H9 (cell line): Measurements from ENCODE around the gene NUMA1. TPM values are rescaled to one million over a fixed set of nuclear protein-coding genes. Genes with fewer than 3 reads are reported as not detected.

ENCODE experiments used
- DNase-seq: peaks from one replicate; pipeline ENCODE4 v3.0.0-alpha.2; 2017
- H2AFZ ChIP-seq: one replicate; pipeline ENCODE4 v1.6.1; 2013; ENCODE audit warnings: mild to moderate bottlenecking, low read length, control low read depth, moderate library complexity
- H2AK5ac ChIP-seq: 2 replicates; pipeline ENCODE4 v1.6.1; 2013; ENCODE audit warnings: low read length, control low read depth, mixed read lengths; ENCODE audit not compliant: insufficient read length
- H2BK120ac ChIP-seq: one replicate; pipeline ENCODE4 v1.6.1; 2013; ENCODE audit warnings: low read depth, mild to moderate bottlenecking, low read length, control low read depth, inconsistent platforms; ENCODE audit not compliant: poor library complexity, severe bottlenecking
- H2BK12ac ChIP-seq: 2 replicates; pipeline ENCODE4 v1.6.1; 2013; ENCODE audit warnings: low read length, control low read depth, mixed read lengths, low read depth; ENCODE audit not compliant: insufficient read length
- H2BK15ac ChIP-seq: 2 replicates; pipeline ENCODE4 v1.6.1; 2013; ENCODE audit warnings: low read depth, low read length, control low read depth
- H2BK20ac ChIP-seq: one replicate; pipeline ENCODE4 v1.6.1; 2013; ENCODE audit warnings: low read depth, mild to moderate bottlenecking, low read length, control low read depth, inconsistent platforms; ENCODE audit not compliant: poor library complexity, severe bottlenecking
- H2BK5ac ChIP-seq: 2 replicates; pipeline ENCODE4 v1.6.1; 2013; ENCODE audit warnings: low read length, control low read depth, mixed read lengths; ENCODE audit not compliant: insufficient read length
- H3K14ac ChIP-seq: 2 replicates; pipeline ENCODE4 v1.6.1; 2013; ENCODE audit warnings: low read length, control low read depth; ENCODE audit not compliant: insufficient read depth
- H3K18ac ChIP-seq: 2 replicates; pipeline ENCODE4 v1.6.1; 2013; ENCODE audit warnings: low read depth, mild to moderate bottlenecking, mixed read lengths, low read length, control low read depth; ENCODE audit not compliant: insufficient read length
- H3K23ac ChIP-seq: 2 replicates; pipeline ENCODE4 v1.6.1; 2013; ENCODE audit warnings: low read length, control low read depth, mixed read lengths, low read depth; ENCODE audit not compliant: insufficient read length
- H3K23me2 ChIP-seq: 2 replicates; pipeline ENCODE4 v1.6.1; 2013; ENCODE audit warnings: low read depth, mild to moderate bottlenecking, mixed read lengths, low read length, control low read depth; ENCODE audit not compliant: insufficient read length, poor library complexity, severe bottlenecking
- H3K27ac ChIP-seq: 2 replicates; pipeline ENCODE4 v1.5.1; 2013; ENCODE audit warnings: low read length, control low read depth, mixed read lengths, low read depth; ENCODE audit not compliant: insufficient read length
- H3K27me3 ChIP-seq: 2 replicates; pipeline ENCODE4 v1.6.1; 2013; ENCODE audit warnings: low read length, control low read depth, inconsistent platforms; ENCODE audit not compliant: insufficient read depth
- H3K4ac ChIP-seq: 2 replicates; pipeline ENCODE4 v1.6.1; 2013; ENCODE audit warnings: low read depth, mild to moderate bottlenecking, control low read depth, inconsistent platforms, low read length, moderate library complexity
- H3K4me1 ChIP-seq: 2 replicates; pipeline ENCODE4 v1.6.1; 2013; ENCODE audit warnings: low read length, control low read depth, inconsistent platforms; ENCODE audit not compliant: insufficient read depth
- H3K4me2 ChIP-seq: 2 replicates; pipeline ENCODE4 v1.6.1; 2013; ENCODE audit warnings: low read length, control low read depth, mixed read lengths; ENCODE audit not compliant: insufficient read length, insufficient read depth
- H3K56ac ChIP-seq: 2 replicates; pipeline ENCODE4 v1.6.1; 2013; ENCODE audit warnings: low read depth, mild to moderate bottlenecking, mixed read lengths, low read length, control low read depth; ENCODE audit not compliant: insufficient read length
- H3K79me1 ChIP-seq: 2 replicates; pipeline ENCODE4 v1.6.1; 2013; ENCODE audit warnings: low read depth, mild to moderate bottlenecking, moderate library complexity, low read length, control low read depth, inconsistent platforms; ENCODE audit not compliant: insufficient read depth, poor library complexity, severe bottlenecking
- H3K79me2 ChIP-seq: 2 replicates; pipeline ENCODE4 v1.6.1; 2013; ENCODE audit warnings: low read length, control low read depth, inconsistent platforms; ENCODE audit not compliant: insufficient read depth
- H3K9ac ChIP-seq: 2 replicates; pipeline ENCODE4 v1.6.1; 2013; ENCODE audit warnings: low read length, control low read depth, mixed read lengths; ENCODE audit not compliant: insufficient read length; ENCODE audit errors: extremely low read depth
- H3K9me3 ChIP-seq: one replicate; pipeline ENCODE4 v1.6.1; 2013; ENCODE audit warnings: low read depth, low read length, inconsistent platforms; ENCODE audit not compliant: control insufficient read depth
- H3T11ph ChIP-seq: one replicate; pipeline ENCODE4 v1.6.1; 2013; ENCODE audit warnings: mild to moderate bottlenecking, low read length, control low read depth, inconsistent platforms
- H4K20me1 ChIP-seq: one replicate; pipeline ENCODE4 v1.6.1; 2013; ENCODE audit not compliant: control insufficient read depth, insufficient read length, insufficient read depth
- H4K5ac ChIP-seq: 2 replicates; pipeline ENCODE4 v1.6.1; 2013; ENCODE audit warnings: low read depth, mild to moderate bottlenecking, mixed read lengths, low read length, control low read depth; ENCODE audit not compliant: insufficient read length
- H4K8ac ChIP-seq: replicated peaks from 2 replicates; pipeline ENCODE4 v1.6.1; 2013; ENCODE audit warnings: low read length, control low read depth, mixed read lengths, low read depth; ENCODE audit not compliant: insufficient read length
- H4K91ac ChIP-seq: 2 replicates; pipeline ENCODE4 v1.6.1; 2013; ENCODE audit warnings: low read depth, mild to moderate bottlenecking, moderate library complexity, mixed read lengths, low read length, control low read depth; ENCODE audit not compliant: insufficient read length
- H3K27ac Mint-ChIP-seq, 3 experiments: 2 replicates in 2 of 3; 3 replicates in 1 of 3; pipeline ENCODE4 v1.8.0; 2020 to 2021; ENCODE audit warnings: mixed read lengths in 3 of 3, mild to moderate bottlenecking in 1 of 3, moderate library complexity in 1 of 3
- H3K27me3 Mint-ChIP-seq: 2 replicates; pipeline ENCODE4 v1.8.0; 2021; ENCODE audit warnings: low read depth, mild to moderate bottlenecking, moderate library complexity, mixed read lengths
- H3K36me3 Mint-ChIP-seq, 3 experiments: 2 replicates in 2 of 3; 3 replicates in 1 of 3; pipeline ENCODE4 v1.8.0; 2020 to 2021; ENCODE audit warnings: low read depth in 3 of 3, mixed read lengths in 3 of 3; ENCODE audit not compliant: insufficient read depth in 1 of 3
- H3K4me1 Mint-ChIP-seq, 2 experiments: 2 replicates each; pipeline ENCODE4 v1.8.0; 2020; ENCODE audit warnings: mixed read lengths in 2 of 2
- H3K4me3 Mint-ChIP-seq, 2 experiments: 2 replicates in 1 of 2; 3 replicates in 1 of 2; pipeline ENCODE4 v1.8.0; 2020 to 2021; ENCODE audit warnings: mild to moderate bottlenecking in 2 of 2, mixed read lengths in 2 of 2, moderate library complexity in 1 of 2
- H3K9me3 Mint-ChIP-seq, 2 experiments: 2 replicates in 1 of 2; 3 replicates in 1 of 2; pipeline ENCODE4 v1.8.0; 2020; ENCODE audit warnings: mild to moderate bottlenecking in 2 of 2, mixed read lengths in 2 of 2, moderate library complexity in 1 of 2
- WGBS: extraction: QIAGEN DNeasy Blood & Tissue Kit; methylation state at CpG from one replicate; pipeline ENCODE4 v1.1.7; 2013; ENCODE audit warnings: missing lambda C conversion rate, low lambda C conversion rate, mixed read lengths; ENCODE audit not compliant: insufficient read length; ENCODE audit errors: extremely low coverage; 5-methylcytosine and 5-hydroxymethylcytosine counted together
- total RNA-seq: library from RNA; stranded (reverse); gene quantifications from 2 replicates; pipeline ENCODE4 v1.2.1, GENCODE V29; 2021
- TF ChIP-seq, protein P1 (sequence below): fragments of 200-600 bp; sonication (generic); conservative IDR thresholded peaks from 3 replicates; pipeline ENCODE4 v1.8.0; 2021; ENCODE audit warnings: antibody characterized with exemption, mild to moderate bottlenecking

NUMA1 gene
- total RNA-seq, 1 experiment from 2014 or later: 136 TPM

DNA sequence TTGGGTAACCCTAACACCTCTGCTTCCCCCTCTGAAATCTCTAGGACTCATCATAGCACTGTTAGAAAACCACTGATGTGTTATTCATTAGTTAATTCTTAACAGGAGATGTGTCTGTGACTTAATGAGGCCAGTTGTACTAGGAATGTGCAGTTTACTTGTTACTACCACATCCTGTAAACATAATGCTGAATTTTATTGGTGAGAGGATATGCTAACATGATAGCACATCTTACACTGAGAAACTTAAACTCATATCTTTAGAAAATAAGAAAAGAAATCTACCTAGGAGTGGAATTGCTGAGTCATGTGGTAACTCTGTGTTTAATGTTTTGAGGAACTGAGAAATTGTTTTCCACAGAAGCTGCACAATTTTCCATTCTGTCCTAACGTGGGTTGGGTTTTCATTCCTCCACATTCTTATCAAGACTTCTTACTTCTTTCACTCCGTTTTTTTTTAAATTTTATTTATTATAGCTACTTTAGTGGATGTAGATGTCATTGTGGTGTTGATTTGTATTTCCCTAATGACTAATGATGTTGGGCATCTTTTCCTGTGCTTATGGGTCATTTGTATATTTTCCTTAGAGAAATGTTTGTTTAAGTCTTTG is 117.8 kb downstream of the NUMA1 start:
- no peak for DNase-seq
- Histone ChIP-seq H4K20me1 (no peaks in the 10 kb centered on the region), H3K14ac (no peak overlapping the region), H3K9me3 (no peaks in the 10 kb centered on the region), H2BK12ac (no peak overlapping the region), H3K4ac (no peak overlapping the region), H2BK5ac (no peak overlapping the region), H2AFZ (no peak overlapping the region), H3T11ph (no peak overlapping the region), H3K9ac (no peak overlapping the region), H3K23ac (no peak overlapping the region), H4K8ac (no peak overlapping the region), H2BK15ac (no peak overlapping the region), H3K56ac (no peak overlapping the region), H3K79me1 (no peaks in the 10 kb centered on the region), H3K23me2 (no peaks in the 10 kb centered on the region), H3K4me1 (no peaks in the 10 kb centered on the region), H3K79me2 (no peaks in the 10 kb centered on the region), H2BK20ac (no peak overlapping the region), H3K18ac (no peak overlapping the region), H3K27me3 (no peaks in the 10 kb centered on the region), H4K5ac (no peak overlapping the region), H3K27ac (no peak overlapping the region), H2AK5ac (no peak overlapping the region), H4K91ac (no peak overlapping the region), H2BK120ac (no peak overlapping the region), H3K4me2 (no peak overlapping the region)
- no peak overlapping the region; a peak in 1 of 7 replicates for H3K27ac Mint-ChIP-seq
- H3K27me3 Mint-ChIP-seq: no peaks in the 10 kb centered on the region
- H3K9me3 Mint-ChIP-seq: no peaks in the 10 kb centered on the region
- TF ChIP-seq, protein P1, sequence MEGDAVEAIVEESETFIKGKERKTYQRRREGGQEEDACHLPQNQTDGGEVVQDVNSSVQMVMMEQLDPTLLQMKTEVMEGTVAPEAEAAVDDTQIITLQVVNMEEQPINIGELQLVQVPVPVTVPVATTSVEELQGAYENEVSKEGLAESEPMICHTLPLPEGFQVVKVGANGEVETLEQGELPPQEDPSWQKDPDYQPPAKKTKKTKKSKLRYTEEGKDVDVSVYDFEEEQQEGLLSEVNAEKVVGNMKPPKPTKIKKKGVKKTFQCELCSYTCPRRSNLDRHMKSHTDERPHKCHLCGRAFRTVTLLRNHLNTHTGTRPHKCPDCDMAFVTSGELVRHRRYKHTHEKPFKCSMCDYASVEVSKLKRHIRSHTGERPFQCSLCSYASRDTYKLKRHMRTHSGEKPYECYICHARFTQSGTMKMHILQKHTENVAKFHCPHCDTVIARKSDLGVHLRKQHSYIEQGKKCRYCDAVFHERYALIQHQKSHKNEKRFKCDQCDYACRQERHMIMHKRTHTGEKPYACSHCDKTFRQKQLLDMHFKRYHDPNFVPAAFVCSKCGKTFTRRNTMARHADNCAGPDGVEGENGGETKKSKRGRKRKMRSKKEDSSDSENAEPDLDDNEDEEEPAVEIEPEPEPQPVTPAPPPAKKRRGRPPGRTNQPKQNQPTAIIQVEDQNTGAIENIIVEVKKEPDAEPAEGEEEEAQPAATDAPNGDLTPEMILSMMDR: no peak
- peaks cover 15 to 31% (median 17%) of the 10 kb centered on the region in 3 experiments for H3K36me3 Mint-ChIP-seq
- H3K4me3 Mint-ChIP-seq: no peak overlapping the region
- no CpG with 5 or more reads among the region's 2 CpGs for WGBS
- H3K4me1 Mint-ChIP-seq: no peaks in the 10 kb centered on the region
